ENCODE data around the gene MRPL27.
"Not testable (repeated sequence)": the region's sequence is repeated elsewhere in the genome, so short reads cannot be mapped to it uniquely, and the experiment has no call there.

MRPL27 gene

DNA sequence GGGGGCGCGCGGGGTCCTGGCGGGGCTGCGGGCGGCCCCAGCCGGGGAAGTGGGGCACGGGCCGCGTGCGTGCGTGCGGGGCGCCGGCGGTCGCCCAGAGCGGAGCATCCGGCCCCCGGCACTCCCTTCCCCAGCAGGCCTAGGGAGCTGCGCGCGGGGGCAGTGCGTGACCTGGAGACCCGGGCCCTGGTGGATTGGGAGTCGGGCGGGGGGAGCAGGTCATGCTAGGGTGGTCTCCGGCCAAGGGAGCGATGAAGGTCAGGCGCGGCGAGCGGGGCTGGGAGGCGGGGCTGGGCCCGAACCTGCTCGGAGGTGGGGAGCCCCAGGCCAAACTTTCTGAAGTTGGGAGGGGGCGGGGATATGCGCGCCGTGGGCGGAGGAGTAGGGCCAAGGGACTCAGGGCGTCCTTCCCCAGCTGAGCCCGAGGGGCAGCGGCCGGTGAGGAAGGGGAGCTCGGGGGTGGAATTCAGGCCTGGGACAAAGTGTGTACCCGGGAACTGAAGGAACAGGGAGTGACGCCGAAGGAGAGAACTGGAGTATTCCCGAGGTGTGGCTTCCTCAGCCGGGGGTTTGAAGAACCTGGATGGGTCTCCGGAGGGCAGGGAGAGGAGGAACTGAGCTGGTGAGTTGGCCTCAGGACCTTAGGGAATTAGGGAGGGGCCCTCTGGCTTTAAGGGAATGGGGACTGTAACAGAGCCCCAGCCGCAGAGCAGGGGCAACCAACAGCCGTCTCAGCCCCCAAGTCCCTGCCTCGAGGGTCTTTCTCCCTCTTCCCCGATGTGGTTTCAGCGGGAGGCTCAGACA is 26.5 kb downstream of the MRPL27 start:
- peak; percentile 75 for DNase-seq

DNA sequence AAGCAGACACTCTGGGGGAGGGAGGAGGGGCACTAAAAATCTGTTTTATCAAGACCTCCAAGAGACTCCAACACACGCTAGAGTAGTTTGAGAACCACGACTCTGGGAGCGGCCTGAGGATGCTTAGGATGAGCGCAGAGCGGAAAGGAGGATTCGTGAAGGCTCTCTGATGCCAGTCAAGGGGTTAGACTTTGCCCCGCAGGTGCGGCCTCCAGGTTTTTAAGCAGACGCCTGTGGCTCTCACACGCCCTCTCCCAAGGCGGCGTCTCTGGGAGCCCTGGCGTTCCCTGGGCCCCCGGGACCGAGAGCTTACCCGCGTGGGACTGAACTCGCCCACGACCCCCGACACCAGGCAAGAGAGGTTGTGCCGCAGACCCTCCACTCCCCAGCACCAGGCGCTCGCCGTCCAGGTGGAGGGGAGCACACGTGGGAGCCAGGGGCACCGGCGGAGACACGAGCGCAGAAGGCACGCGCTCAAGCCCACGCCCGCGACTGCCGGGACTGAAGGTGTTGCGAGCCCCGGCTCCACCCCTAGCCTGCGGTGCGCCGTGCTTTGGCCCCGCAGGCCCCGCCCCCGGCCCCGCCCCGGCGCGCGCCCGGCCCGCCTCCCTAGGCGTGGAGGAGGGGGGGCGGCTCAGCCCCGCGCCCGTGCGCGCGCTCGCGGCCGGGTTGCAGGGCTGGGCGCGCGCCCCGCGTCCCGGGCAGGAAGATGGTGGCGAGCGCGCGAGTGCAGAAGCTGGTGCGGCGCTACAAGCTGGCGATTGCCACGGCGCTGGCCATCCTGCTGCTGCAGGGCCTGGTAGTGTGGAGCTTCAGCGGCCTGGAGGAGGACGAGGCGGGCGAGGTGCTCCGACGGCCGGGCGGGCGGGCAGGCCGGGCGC is 27.3 kb downstream of the MRPL27 start, which contains the start of gene XYLT2:
XYLT2 (plus strand) TSS at position 695 of the 881 bp plus-strand sequence; CDS start at position 710, 15 bp downstream.
- DNase-seq, result peak; percentile 85

DNA sequence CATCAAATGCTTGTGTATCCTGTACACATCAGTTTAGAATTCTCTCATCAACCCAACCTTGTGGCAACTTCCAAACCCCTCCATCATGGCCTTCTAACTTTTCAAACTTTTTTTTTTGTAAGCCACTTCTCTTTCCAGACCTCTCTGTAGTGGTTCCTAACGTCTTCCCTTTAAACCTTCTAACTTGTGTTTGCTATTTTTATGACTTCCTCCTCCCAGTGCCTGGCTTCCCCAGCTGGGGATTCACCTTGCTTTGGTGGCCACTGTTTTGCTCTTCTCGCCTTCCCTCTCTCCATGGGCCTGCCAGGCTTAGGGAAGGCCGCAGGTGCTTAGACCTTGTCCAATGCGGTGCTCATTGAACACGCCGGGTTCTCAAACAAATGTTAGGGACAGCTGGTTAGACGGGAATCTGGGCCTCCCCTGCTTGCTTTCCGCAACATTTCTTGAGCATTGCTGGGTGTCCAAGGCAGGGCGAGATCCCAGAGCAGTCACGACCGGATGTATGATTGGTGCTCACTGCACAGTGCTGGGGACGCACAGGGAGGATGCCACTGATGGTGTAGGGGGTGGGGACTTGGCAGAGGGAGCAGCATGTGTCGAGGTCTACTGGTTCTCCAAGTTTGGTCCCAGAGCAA is 28.1 kb downstream of the MRPL27 start:
- no peak for DNase-seq

DNA sequence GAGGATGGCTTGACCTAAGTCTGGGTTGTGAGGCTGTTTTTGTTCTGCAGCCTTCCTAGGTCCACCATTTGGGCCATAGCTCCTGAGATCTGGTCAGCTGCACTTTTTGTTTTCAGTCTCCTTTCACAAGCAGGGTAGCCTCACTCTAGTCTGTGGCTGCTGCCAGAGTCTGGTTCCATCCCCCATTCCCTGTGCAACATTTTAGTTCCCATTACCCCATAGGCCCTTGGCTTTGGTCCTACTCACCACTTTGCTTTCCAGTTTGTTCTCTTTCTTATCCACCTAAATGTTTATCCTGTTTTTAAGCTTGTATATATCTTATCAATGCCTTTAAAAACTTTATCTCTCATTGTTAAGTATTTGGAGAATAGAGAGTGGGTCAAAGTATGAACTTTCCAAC is 33.6 kb downstream of the MRPL27 start:
- DNase-seq, result no peak

DNA sequence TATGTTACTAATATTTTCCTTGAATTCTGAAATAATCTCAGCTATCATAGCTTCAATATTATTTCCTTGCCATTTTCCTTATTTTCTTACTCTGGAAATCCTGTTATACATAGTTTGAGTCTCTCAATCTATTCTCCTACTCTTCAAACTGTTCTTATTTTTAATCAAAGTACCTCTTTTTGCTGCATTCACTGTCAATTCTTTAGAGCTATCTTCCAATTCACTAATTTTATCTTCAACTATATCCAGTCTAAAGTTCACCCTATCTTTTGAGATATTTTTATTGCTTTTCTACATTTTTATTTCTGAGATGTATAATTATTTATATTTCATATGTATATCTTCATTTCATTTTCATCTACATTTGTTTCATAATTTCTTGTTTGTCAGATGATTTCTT is 34.3 kb downstream of the MRPL27 start:
- DNase-seq, result no peak

DNA sequence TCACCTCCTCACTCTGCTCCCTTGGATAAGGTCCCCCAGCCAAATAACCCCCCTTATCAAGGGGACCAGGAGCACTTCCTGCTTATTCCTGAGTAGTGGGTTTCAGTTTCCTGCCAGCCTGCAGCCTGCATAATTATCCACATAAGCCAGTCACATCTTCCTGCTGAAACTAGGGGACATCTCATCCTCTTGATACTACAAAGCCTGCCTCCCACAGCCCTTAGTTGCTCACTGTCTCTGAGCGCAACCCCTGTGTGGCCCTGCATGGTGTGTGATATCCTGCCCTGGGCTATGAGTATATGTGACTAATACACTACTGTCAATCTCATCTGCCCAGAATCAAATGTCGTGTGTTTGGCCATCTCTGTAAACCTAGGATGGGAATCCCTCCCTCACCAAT is 35.0 kb downstream of the MRPL27 start:
- no peak for DNase-seq

DNA sequence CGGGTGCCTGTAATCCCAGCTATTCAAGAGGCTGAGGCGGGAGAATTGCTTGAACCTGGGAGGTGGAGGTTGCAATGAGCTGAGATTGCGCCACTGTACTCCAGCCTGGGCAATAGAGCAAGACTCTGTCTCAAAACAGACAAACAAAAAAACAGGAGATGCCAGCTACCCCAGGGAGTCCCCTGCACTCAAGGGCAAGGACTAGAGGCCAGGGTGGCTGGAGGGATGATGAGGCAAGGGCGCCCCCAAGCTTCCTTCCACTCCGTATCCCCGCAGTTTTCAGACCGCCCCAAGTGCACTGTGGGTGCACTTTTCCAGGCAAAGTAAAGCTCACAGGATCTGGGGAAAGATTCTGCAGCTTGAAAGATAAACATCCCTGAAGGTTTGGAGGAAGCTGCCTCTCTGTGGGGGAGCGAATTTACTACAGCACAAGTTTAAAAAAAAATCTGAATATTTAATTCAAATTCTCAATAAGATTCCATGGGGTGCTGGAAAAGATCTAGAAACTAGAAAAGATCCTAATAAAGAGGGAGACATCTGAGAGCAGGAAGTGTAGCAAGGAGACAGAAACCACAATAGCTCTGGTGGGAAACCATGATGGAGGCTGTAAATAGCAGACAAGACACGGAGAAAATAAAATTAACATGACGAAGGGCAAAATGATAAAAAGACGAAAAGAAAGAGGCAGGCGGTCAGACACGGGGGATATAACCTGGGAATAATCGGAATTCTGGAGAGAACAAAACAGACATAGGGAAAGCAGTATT is 39.5 kb downstream of the MRPL27 start:
- DNase-seq, result not testable (repeated sequence)

DNA sequence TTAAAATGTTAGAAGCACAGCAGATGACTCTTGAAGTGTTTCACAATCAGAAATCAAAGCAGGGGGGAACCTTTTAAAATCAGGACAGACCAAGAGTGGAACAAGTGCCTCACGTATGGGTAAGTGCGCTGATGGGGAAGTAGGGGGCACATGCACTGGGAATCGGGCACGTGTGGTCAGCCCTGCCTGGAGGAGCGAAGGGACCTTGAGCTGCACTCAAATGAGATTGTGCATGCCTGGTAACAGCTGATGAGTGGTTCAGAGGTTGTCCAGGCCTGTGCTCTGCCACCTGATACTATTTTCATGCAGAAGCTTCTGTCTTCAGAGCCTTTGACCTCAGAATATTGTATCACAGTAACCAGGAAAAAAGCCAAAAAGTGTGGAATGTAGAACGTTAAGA is 40.8 kb downstream of the MRPL27 start:
- no peak for DNase-seq

DNA sequence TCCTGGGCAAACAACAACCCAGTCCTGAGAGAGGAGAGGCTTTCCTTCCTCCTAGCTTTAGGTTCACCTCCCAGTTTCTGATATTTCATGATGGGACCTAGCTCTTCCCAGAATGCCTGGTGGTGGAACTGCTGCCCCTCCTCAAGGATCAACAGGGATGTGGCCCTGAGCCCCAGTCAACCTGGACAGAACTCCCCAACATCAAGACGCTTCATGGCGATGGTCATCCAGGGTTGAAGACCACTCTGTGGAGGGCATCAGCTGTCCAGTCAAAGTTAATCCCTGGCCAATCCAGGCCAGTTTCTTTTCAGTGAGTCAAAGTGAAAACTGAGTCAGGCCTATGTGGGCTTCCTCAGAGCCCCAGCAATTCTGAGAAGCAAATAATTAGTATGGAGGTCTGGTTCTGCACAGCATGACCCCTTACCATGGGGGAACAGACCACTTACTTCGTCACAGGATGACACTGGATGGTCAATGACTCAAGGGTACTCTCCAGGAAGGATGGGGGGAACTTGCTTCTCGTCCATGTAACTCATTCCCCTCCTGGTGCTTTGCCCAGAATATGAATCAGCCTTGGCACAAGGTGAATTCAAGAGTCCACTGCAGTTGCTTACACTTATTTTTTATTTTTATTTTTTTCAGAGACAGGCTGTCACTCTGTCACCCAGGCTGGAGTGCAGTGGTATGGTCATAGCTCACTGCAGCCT is 41.7 kb downstream of the MRPL27 start:
- no peak for DNase-seq

DNA sequence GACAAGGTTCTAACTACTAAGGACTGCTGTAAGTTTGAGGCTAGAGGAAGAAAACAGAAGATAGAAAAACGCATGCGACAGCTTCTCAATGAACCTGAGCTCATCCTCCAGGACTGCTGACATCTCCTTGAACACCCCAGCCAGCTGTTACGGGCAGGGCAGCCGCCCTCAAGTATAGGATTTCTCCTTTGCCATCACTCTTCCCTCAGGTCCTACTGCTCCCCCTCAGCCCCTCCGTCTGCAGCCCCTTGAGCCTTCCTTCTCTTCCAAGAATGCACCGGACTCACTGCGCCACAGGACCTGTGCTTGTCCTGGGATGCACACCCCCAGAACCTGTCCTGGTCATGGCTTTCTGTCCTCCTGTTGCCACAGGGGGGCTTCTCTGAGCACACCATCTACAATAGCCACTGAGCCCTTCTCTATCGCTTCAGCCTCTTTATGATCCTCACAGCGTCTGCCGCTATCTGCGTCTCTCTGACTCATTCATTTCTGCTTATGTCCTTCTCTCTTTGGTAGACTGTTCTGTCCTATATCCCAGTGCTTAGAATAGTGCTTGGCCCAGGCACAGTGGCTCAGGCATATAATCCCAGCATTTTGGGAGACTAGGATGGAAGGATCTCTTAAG is 42.7 kb downstream of the MRPL27 start:
- no peak for DNase-seq

DNA sequence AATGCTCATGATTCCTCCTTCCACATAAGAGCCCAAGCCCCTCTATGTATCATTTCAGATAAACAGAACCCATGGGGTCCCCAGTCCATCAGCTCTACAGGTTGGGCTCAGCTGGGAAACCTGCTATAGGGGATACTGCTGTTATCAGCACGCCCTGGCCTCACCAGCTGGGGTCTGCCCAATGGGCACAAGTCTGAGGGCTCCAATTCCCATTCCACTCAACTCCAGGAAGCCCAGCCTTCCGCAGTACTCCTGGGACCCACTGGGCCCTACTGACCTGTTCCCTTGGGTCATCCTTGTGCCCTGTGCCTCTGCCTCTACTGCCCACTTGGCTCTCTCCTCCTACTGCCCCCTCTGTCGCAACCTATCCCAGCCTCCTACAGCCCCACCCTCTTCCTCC is 43.3 kb downstream of the MRPL27 start:
- DNase-seq, result no peak

DNA sequence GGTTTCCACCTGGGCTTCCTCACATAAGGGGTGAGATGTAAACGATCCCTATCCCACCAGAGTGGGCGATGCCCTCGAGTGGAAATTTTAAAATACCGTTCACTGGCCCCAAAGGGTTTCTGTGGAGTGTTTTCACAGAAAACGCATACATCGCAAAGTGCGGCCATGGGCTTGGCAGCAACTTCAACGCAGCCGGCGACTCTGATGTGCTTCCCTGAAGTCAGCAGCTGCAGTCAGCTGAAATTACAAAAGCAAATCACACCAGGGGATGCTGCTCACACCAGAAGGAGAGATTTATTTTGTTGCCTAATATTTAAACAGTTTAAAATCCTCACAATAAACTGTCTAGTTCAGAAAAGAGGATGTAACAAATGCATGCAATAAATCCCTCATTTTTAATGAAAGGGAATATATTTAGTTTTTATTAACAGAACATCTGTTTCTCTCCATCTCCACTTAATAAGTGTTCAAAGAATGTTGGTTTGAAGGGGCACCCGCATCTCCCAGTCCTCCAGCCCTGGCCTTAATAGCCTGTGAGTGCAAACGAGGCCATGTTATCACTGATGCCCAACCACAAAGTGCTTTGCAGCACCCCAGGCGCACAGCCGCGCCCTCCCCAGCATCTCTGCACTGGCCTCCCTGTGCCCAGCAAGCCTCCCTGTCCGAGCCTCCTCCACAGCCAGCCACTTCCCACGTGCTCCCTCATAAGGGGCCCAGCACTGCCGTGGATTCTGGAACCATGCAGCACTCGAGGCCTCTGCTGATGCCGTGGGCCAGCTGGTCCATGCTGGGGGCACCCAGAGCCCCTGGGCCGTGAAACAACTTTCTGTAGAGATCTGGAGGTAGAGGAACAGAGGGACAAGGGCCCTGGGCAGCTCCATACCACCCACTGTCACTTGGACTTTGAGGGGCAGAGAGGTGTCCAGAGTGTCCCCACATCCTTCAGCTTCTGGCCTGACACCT is 44.3 kb downstream of the MRPL27 start:
- peak; percentile 45 for DNase-seq

DNA sequence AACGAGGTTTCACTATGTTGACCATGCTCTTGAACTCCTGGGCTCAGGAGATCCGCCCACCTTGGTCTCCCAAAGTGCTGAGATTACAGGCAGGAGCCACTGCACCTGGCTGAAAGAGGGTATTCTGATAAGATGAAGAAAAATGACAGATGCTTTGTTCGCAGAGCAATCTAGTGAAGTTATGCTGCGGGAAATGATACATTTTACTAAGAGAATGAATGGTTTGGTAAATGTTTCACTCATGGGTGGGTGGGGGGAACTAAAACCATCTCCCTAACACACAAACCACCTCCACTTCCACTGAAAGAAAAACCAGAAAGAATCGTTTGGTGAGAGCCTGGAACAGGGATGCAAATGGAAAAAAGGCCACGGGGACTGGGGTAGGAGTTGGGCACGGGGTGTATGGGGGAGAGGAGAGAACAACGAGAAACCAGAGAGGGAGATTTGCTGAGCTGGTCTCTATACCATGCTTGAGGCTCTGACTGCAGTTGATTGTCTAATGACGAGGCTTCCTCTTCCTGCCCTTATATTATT is 46.1 kb downstream of the MRPL27 start:
- no peak for DNase-seq

DNA sequence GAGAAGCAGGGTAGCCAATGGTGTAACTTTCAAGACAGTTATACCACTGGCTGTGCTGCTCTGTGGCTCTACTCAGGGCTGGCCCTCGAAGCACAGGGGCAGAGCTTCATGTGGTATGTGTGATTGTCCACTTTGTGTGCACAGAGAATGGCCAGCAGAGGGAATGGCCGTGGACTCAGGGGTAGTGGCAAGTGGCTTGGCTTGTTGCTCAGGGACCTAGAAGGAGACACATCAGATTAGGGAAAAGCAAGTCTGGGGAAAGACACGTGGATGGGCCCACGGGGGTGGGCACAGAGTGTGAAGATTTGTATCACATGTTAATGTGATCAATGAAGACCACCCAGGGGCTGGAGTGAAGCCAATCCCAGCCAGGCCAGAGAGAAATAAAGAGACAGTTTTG is 47.1 kb downstream of the MRPL27 start:
- DNase-seq, result no peak

DNA sequence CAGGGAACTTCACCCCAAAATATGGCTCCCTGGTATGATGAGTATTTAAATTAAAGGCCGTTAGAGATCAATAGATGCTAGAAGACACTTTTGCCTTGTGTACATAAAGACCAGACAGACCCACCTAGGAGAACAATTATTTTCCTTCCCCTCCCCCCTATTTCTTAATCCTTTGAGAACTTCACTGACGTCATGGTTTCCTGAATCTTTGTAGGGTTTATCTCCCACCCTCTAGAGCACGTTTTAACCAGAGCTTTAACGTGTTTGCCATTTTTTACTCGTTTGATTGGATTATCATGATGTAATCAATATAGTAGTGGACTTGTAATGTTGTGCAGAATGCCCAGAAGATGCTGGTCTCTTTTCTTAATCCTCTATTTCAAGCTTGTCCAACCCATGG is 49.9 kb downstream of the MRPL27 start:
- DNase-seq, result no peak

DNA sequence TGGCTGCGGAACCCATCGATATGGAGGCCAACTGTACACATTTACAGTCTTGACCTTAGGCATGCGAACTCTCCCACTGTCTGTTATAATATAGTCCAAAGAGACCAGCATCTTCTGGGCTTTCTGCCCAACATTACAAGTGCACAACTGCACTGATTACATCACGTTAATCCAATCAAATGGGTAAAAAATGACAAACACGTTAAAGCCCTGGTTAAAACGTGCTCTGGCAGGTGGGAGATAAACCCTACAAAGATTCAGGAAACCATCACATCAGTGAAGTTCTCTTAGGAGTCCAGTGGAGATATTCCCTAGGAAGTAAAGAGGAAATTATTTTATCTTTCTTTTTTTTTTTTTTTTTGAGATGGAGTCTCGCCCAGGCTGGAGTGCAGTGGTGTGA is 50.7 kb downstream of the MRPL27 start:
- DNase-seq, result no peak

DNA sequence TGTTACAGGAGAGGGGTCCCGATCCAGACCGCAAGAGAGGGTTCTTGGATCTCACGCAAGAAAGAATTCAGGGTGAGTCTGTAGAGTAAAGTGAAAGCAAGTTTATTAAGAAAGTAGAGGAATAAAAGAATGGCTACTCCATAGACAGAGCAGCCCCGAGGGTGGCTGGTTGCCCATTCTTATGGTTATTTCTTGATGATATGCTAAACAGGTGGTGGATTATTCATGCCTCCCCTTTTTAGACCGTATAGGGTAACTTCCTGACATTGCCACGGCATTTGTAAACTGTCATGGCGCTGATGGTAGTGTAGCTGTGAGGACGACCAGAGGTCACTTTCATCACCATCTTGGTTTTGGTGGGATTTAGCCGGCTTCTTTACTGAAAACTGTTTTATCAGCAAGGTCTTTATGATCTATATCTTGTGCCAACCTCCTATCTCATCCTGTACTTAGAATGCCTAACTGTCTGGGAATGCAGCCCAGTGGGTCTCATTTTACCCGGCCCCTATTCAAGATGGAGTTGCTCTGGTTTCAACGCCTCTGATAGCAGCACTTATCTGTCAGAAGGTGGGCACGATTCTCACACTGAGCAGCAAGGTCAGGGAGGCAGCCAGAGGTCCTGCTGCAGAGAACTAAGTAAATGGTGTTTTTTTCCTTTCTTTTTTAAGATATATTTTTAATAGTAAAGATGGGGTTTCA is 53.5 kb downstream of the MRPL27 start:
- DNase-seq, result peak; percentile 31

DNA sequence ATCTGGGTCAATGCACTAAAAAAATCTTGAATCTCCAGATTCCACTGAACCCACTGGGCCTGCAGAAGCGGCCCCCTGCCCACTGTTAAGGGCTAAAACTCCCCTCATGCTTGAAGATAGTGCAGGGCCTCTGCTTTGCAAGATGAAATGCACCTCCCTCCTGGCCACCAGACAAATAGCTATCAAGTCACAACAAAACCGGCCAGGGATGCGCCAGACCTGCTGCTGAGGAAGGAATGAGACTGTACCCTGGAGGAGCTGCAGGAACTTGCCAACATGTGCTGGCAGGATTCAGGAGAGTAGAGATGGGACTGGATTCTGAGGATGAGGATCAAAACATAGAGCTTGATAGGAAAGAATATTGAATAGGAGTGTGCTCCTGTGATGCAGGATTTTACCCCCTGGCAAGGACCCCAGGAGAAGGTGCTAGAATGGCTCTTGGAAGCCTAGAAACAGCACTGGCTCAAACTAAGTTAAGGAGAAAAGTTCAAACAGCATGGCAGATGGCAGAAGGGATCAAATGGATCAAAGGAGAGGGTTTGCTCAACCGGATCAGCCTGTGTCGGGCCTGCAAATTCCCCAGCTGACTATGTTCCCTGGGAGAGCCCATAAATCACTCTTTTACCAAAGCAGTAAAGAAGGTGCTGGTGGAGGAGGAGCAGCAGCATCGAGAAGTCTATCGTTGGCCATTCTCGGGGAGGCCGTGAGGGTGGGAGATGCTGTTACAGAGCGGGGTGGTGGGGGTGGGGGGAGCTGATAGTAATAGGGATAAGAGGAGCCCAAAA is 54.3 kb downstream of the MRPL27 start:
- DNase-seq, result peak; percentile 67
